Kidney (tissue), 14 donors: ENCODE measurements around the gene UCHL5. TPM values are rescaled to one million over a fixed set of nuclear protein-coding genes. Genes with fewer than 3 reads are reported as not detected.

Experiments
- DNase-seq, 5 donors: peaks; one replicate each; pipeline ENCODE4 v3.0.0-alpha.2; 2013 to 2020
- FAIRE-seq: peaks from 2 replicates; lab custom pipeline; 2012; peaks lifted over from hg19 to GRCh38; lab: Jason Lieb, UNC
- H3K27ac ChIP-seq, 2 donors: one replicate each; pipeline ENCODE4 v1.7.0; 2013; ENCODE audit warnings: low read depth in 2 of 2, low read length in 2 of 2, inconsistent platforms in 1 of 2
- H3K27me3 ChIP-seq: one replicate; pipeline ENCODE4 v1.7.1; 2013; ENCODE audit warnings: low read length, inconsistent platforms; ENCODE audit not compliant: control insufficient read depth, insufficient read depth
- H3K36me3 ChIP-seq, 3 donors: one replicate each; pipeline versions ENCODE4 v1.7.0 to v1.7.1; 2013; ENCODE audit warnings: low read length in 3 of 3, control low read depth in 1 of 3, inconsistent platforms in 1 of 3; ENCODE audit not compliant: insufficient read depth in 3 of 3, control insufficient read depth in 2 of 3
- H3K4me1 ChIP-seq, 3 donors: one replicate each; pipeline versions ENCODE4 v1.7.0 to v1.7.1; 2013; ENCODE audit warnings: low read length in 3 of 3, inconsistent platforms in 1 of 3, low read depth in 1 of 3; ENCODE audit not compliant: control insufficient read depth in 2 of 3, insufficient read depth in 2 of 3
- H3K4me3 ChIP-seq, 3 donors: one replicate each; pipeline versions ENCODE4 v1.7.0 to v1.8.1; 2013; ENCODE audit warnings: low read length in 3 of 3, control low read depth in 1 of 3, inconsistent platforms in 1 of 3
- H3K9ac ChIP-seq, 3 donors: one replicate each; pipeline versions ENCODE4 v1.7.0 to v1.7.1; 2013; ENCODE audit warnings: low read length in 3 of 3, control low read depth in 1 of 3, inconsistent platforms in 1 of 3
- H3K9me3 ChIP-seq, 3 donors: one replicate each; pipeline versions ENCODE4 v1.7.0 to v1.7.1; 2013; ENCODE audit warnings: low read length in 3 of 3, control low read depth in 1 of 3, inconsistent platforms in 1 of 3; ENCODE audit not compliant: control insufficient read depth in 2 of 3, insufficient read depth in 1 of 3
- CTCF ChIP-seq: IDR thresholded peaks from 3 replicates; pipeline ENCODE4 v1.5.1; 2012; ENCODE audit warnings: mild to moderate bottlenecking, moderate library complexity, borderline replicate concordance; ENCODE audit not compliant: insufficient read depth; ENCODE audit errors: extremely low read depth
- intact Hi-C: fragments of 100-400 bp; cut with DNase I; formaldehyde crosslinking; loops from one replicate; pipeline ENCODE4 v1.11.1; 2022
- polyA plus RNA-seq: library from polyadenylated mRNA; stranded (reverse); fragments of 350-450 nt; fragmentation: Illumina TruSeq; extraction: RNeasy Lipid Tissue Mini Kit (QIAGEN cat#74804); gene quantifications from one replicate; pipeline ENCODE4 v1.2.3, GENCODE V29; 2014; ENCODE audit warnings: low read depth, low replicate concordance; ENCODE audit not compliant: insufficient read depth
- total RNA-seq: library from RNA; stranded (reverse); fragmentation: NEBNext Ultra II Directional; extraction: Animal tissue kit (Norgen Biotek cat#: 25700); gene quantifications from one replicate; pipeline ENCODE4 v1.2.1, GENCODE V29; 2021
- donor health status: control.
- donor health status: control.
- donor health status: control.
- donor health status: control.
- donor health status: control.
- donor health status: DM: yes; HTN: yes; CAD: no.
- donor health status: Normal renal cell carcinoma (clear cell type).

The UCHL5 gene
- total and polyA plus RNA-seq, 2 donors from 2014 or later: 15.2 to 26.4 TPM

- Histone ChIP-seq H3K9me3 (no peaks in the 10 kb centered on the region), H3K4me3 (peak overlapping the region; percentile 81 to 97 (median 92)), H3K27me3 (no peaks in the 10 kb centered on the region), H3K27ac (peak overlapping the region; percentile 12 to 97), H3K36me3 (no peaks in the 10 kb centered on the region), H3K9ac (peak overlapping the region; percentile 79 to 96 (median 88)), H3K4me1 (peaks cover 0 to 15% (median 11%) of the 10 kb centered on the region in 3 donors)
- DNase-seq (peak in 1 of 5 donors; percentile 26), FAIRE-seq (no peak)
- intact Hi-C loops: no loop called here
- no peak for TF ChIP-seq CTCF
Observed at GRCh38 chr1:193060406-193060805, 1.2 kb upstream of the UCHL5 start.

- H3K9ac ChIP-seq: peak overlapping the region; percentile 79 to 96 (median 88)
- peak overlapping the region; percentile 97 to 98 for H3K27ac ChIP-seq
- H3K36me3 ChIP-seq: no peaks in the 10 kb centered on the region
- TF ChIP-seq CTCF: no peak
- FAIRE-seq (no peak), DNase-seq (no peak)
- intact Hi-C loops: no loop called here
- peaks cover 0 to 15% (median 11%) of the 10 kb centered on the region in 3 donors for H3K4me1 ChIP-seq
- no peaks in the 10 kb centered on the region for H3K27me3 ChIP-seq
- H3K4me3 ChIP-seq: peak overlapping the region; percentile 81 to 97 (median 92)
- no peaks in the 10 kb centered on the region for H3K9me3 ChIP-seq
Observed at GRCh38 chr1:193060115-193060403, 899 bp upstream of the UCHL5 start.

- no peaks in the 10 kb centered on the region for H3K27me3 ChIP-seq
- intact Hi-C loops: no loop called here
- H3K4me3 ChIP-seq: peak overlapping the region; percentile 81 to 97 (median 92)
- peak overlapping the region; percentile 81 to 84 (median 84) for H3K9ac ChIP-seq
- no peak for FAIRE-seq
- H3K27ac ChIP-seq: peak overlapping the region; percentile 97 to 98
- H3K9me3 ChIP-seq: no peaks in the 10 kb centered on the region
- peaks cover 0 to 15% (median 11%) of the 10 kb centered on the region in 3 donors for H3K4me1 ChIP-seq
- no peaks in the 10 kb centered on the region for H3K36me3 ChIP-seq
- TF ChIP-seq CTCF: no peak
- peak in 4 of 5 donors; percentile 36 to 81 (median 76) for DNase-seq
Observed at GRCh38 chr1:193058529-193059281, 455 bp downstream of the UCHL5 start.
